ENCODE measurements around the gene DUSP7.

- TF ChIP-seq, protein P1, sequence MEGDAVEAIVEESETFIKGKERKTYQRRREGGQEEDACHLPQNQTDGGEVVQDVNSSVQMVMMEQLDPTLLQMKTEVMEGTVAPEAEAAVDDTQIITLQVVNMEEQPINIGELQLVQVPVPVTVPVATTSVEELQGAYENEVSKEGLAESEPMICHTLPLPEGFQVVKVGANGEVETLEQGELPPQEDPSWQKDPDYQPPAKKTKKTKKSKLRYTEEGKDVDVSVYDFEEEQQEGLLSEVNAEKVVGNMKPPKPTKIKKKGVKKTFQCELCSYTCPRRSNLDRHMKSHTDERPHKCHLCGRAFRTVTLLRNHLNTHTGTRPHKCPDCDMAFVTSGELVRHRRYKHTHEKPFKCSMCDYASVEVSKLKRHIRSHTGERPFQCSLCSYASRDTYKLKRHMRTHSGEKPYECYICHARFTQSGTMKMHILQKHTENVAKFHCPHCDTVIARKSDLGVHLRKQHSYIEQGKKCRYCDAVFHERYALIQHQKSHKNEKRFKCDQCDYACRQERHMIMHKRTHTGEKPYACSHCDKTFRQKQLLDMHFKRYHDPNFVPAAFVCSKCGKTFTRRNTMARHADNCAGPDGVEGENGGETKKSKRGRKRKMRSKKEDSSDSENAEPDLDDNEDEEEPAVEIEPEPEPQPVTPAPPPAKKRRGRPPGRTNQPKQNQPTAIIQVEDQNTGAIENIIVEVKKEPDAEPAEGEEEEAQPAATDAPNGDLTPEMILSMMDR (IDR thresholded peaks at IDR 0.05; ENCODE audit: poor library complexity) = no peak
- TF ChIP-seq EZH2phosphoT487 (IDR thresholded peaks at IDR 0.05; ENCODE audit: low read depth, severe bottlenecking, unreplicated experiment) = no peak
- no peak for TF ChIP-seq EZH2 (IDR thresholded peaks at IDR 0.05; ENCODE audit: borderline replicate concordance)
These were observed 15.6 kb upstream of the DUSP7 start for GRCh38 chr3:52072020-52072419.

Measured in hepatocyte (in vitro differentiated cells).